Testis (tissue), 2 donors: ENCODE results near the gene PRKG1.

Experiments used
- POLR2A ChIP-seq: fragments of 450-650 bp; IDR thresholded peaks from one replicate; pipeline ENCODE4 v1.6.1; 2017; ENCODE audit warnings: antibody characterized with exemption, mild to moderate bottlenecking, moderate library complexity
- TF ChIP-seq, protein P1 (sequence below), 3 experiments: fragments of 450-650 bp in 2 of 3; fragments of 200-600 bp in 1 of 3; sonication (generic) in 1 of 3; IDR thresholded peaks; one replicate each; pipeline ENCODE4 v1.5.1; 2016 to 2019; ENCODE audit warnings: antibody characterized with exemption in 3 of 3, mild to moderate bottlenecking in 2 of 3, moderate library complexity in 1 of 3

DNA sequence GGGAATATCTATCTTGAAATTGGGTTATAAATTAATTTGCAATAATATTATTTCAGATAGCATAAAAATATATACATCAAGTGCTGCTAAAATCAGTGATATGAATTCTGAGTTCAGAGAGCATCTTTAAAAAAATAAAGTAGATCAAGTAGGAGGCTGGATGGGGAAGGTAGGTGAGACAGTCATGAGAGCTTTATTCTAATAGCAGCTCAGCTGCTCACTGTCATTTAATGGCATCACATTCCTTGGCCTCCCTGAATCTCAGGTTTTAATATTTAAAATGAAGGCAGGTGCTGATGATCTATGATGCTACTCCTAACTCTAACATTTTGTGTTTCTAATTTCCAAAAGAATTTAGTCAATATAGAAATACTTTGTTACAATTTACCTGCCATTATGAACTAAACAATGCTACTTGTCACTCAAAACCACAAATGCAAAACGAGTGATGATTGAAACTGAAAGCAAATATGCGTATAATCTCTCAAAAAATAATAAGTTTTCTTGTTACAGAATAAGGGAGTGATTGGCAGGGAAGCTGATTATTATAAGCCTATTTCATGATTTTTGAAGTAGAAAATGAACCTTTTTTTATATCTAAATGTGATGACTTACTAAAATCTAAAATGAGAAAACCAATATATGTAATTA lies 772.7 kb downstream of the PRKG1 start:
- TF ChIP-seq, protein P1, sequence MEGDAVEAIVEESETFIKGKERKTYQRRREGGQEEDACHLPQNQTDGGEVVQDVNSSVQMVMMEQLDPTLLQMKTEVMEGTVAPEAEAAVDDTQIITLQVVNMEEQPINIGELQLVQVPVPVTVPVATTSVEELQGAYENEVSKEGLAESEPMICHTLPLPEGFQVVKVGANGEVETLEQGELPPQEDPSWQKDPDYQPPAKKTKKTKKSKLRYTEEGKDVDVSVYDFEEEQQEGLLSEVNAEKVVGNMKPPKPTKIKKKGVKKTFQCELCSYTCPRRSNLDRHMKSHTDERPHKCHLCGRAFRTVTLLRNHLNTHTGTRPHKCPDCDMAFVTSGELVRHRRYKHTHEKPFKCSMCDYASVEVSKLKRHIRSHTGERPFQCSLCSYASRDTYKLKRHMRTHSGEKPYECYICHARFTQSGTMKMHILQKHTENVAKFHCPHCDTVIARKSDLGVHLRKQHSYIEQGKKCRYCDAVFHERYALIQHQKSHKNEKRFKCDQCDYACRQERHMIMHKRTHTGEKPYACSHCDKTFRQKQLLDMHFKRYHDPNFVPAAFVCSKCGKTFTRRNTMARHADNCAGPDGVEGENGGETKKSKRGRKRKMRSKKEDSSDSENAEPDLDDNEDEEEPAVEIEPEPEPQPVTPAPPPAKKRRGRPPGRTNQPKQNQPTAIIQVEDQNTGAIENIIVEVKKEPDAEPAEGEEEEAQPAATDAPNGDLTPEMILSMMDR (IDR thresholded peaks at IDR 0.05), result no peak
- no peak for TF ChIP-seq POLR2A
